CD4-positive, alpha-beta T cell (primary cell): ENCODE measurements around the gene MYO5C. TPM values are rescaled to one million over a fixed set of nuclear protein-coding genes. Genes with fewer than 3 reads are reported as not detected.

Experiments
- ATAC-seq: fragments of 200-7000 bp; cut with Tn5 transposase; one replicate; pipeline ENCODE4 v1.10.0; 2022; ENCODE audit warnings: mild to moderate bottlenecking; ENCODE audit not compliant: poor library complexity
- CTCF ChIA-PET: fragments of 350-600 bp; sonication (Branson Sonifier 250); formaldehyde crosslinking; loops from one replicate; lab custom pipeline; 2021; ENCODE audit warnings: antibody characterized with exemption, inconsistent platforms; lab: Charles Lee
- POLR2A ChIA-PET: fragments of 350-600 bp; sonication (Branson Sonifier 250); formaldehyde crosslinking; loops from one replicate; lab custom pipeline; 2021; ENCODE audit warnings: antibody characterized with exemption, inconsistent platforms; lab: Charles Lee
- DNase-seq, 14 experiments: peaks; one replicate each; pipeline ENCODE4 v3.0.0-alpha.2; 2013 to 2020; ENCODE audit warnings: mixed read lengths in 2 of 14
- H3K27ac ChIP-seq, 2 donors: one replicate each; pipeline versions ENCODE4 v1.5.1 to v1.7.0; 2013; ENCODE audit warnings: low read length in 2 of 2, low read depth in 1 of 2, mild to moderate bottlenecking in 1 of 2
- H3K27me3 ChIP-seq, 2 experiments: 1 replicate in 1 of 2; 2 replicates in 1 of 2; pipeline versions ENCODE4 v1.6.1 to v1.7.0; 2013; ENCODE audit warnings: low read length in 2 of 2, control low read depth in 1 of 2, mild to moderate bottlenecking in 1 of 2, moderate library complexity in 1 of 2; ENCODE audit not compliant: insufficient read depth in 2 of 2, control insufficient read depth in 1 of 2
- H3K36me3 ChIP-seq: one replicate; pipeline ENCODE4 v1.6.1; 2013; ENCODE audit warnings: low read length, control low read depth; ENCODE audit not compliant: insufficient read depth
- H3K4me1 ChIP-seq: one replicate; pipeline ENCODE4 v1.6.1; 2013; ENCODE audit warnings: low read length, control low read depth; ENCODE audit not compliant: insufficient read depth
- H3K4me3 ChIP-seq: one replicate; pipeline ENCODE4 v1.5.1; 2013; ENCODE audit warnings: mild to moderate bottlenecking, low read length, moderate library complexity
- H3K9me3 ChIP-seq, 2 experiments: 1 replicate in 1 of 2; 2 replicates in 1 of 2; pipeline versions ENCODE4 v1.6.1 to v1.7.0; 2013; ENCODE audit warnings: low read length in 2 of 2, mild to moderate bottlenecking in 2 of 2, control low read depth in 1 of 2, moderate library complexity in 1 of 2; ENCODE audit not compliant: control insufficient read depth in 1 of 2, insufficient read depth in 1 of 2
- H3K27ac Mint-ChIP-seq: one replicate; pipeline ENCODE4 v1.8.0; 2020; ENCODE audit warnings: mixed read lengths
- H3K27me3 Mint-ChIP-seq: one replicate; pipeline ENCODE4 v1.8.0; 2021; ENCODE audit warnings: mixed read lengths
- H3K36me3 Mint-ChIP-seq: one replicate; pipeline ENCODE4 v1.8.0; 2021; ENCODE audit warnings: low read depth, mixed read lengths
- H3K4me1 Mint-ChIP-seq: one replicate; pipeline ENCODE4 v1.8.0; 2021; ENCODE audit warnings: low read depth, mixed read lengths
- H3K4me3 Mint-ChIP-seq: one replicate; pipeline ENCODE4 v1.8.0; 2020; ENCODE audit warnings: mild to moderate bottlenecking, mixed read lengths
- H3K9me3 Mint-ChIP-seq: one replicate; pipeline ENCODE4 v1.8.0; 2020; ENCODE audit warnings: mixed read lengths
- CTCF ChIP-seq: fragments of 200-600 bp; IDR thresholded peaks from one replicate; pipeline ENCODE4 v1.8.0; 2022; ENCODE audit warnings: antibody characterized with exemption, mild to moderate bottlenecking
- intact Hi-C, 2 experiments: fragments of 100-400 bp; cut with DNase I in 1 of 2; cut with micrococcal nuclease in 1 of 2; formaldehyde crosslinking; loops; one replicate each; pipeline versions ENCODE4 v1.15.1 to v1.9.0; 2023 to 2025; cut with DNase I, micrococcal nuclease
- total RNA-seq, 174 experiments: library from RNA in 2 of 174; stranded (reverse) in 2 of 174; gene quantifications; one replicate each; pipeline ENCODE4 v1.2.3 and lab custom pipeline; 2021 to 2026

MYO5C gene
- total RNA-seq, 2 experiments from 2014 or later: 0.53 to 0.93 TPM

DNA sequence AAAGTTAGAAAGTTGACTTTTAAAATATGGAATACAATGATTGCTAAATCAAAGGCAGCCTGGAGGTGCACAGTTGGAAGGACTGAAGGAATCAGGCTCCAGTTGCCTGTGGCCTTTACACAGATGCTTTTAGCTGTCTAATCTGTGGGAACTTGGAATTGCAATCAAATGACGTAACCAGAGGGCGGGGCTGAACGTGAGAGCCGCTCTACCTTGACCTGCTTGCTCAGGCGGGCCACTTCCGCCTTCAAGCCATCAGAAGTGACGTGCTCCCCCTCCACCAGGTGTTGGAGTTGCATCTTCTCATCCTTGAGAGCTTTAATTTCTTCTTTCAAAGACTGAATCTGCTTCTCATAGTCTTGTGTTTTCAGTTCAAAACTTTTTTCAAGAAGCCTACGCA, 66.7 kb downstream of the MYO5C start:
- no peak overlapping the region for H3K27ac ChIP-seq
- TF ChIP-seq CTCF: no peak
- intact Hi-C loops: loop anchor here (5.0 kb wide), 4 partner anchors 47 to 342 kb away; no protein-coding TSS in a partner anchor
- Mint-ChIP-seq H3K4me1 (peaks cover 26% of the 10 kb centered on the region), H3K27me3 (no peaks in the 10 kb centered on the region), H3K9me3 (no peaks in the 10 kb centered on the region), H3K36me3 (no peaks in the 10 kb centered on the region), H3K27ac (no peak overlapping the region), H3K4me3 (no peak overlapping the region)
- ATAC-seq (no peak), DNase-seq (no peak)
- no peak overlapping the region for H3K4me3 ChIP-seq
- peaks cover 14% of the 10 kb centered on the region for H3K4me1 ChIP-seq
- CTCF ChIA-PET: interaction anchor here (2.1 kb wide), 1 partner anchor 50 kb away, joined by 13 read pairs; no protein-coding TSS in a partner anchor
- POLR2A ChIA-PET: interaction anchor here (2.2 to 2.5 kb wide), 2 partner anchors 49 to 50 kb away, joined by 9 to 12 read pairs; no protein-coding TSS in a partner anchor
- no peaks in the 10 kb centered on the region for H3K9me3 ChIP-seq
- no peaks in the 10 kb centered on the region for H3K36me3 ChIP-seq
- no peaks in the 10 kb centered on the region for H3K27me3 ChIP-seq

GRCh38 chr15:52227456-52227855, 68.1 kb downstream of the MYO5C start:
- Mint-ChIP-seq H3K36me3 (no peaks in the 10 kb centered on the region), H3K27ac (no peak overlapping the region), H3K9me3 (no peaks in the 10 kb centered on the region), H3K4me3 (no peak overlapping the region), H3K27me3 (no peaks in the 10 kb centered on the region), H3K4me1 (peaks cover 22% of the 10 kb centered on the region)
- no peak overlapping the region for H3K27ac ChIP-seq
- peaks cover 11% of the 10 kb centered on the region for H3K4me1 ChIP-seq
- no peaks in the 10 kb centered on the region for H3K36me3 ChIP-seq
- ATAC-seq (peak; percentile 99), DNase-seq (peak; percentile 40 to 88 (median 61))
- CTCF ChIA-PET: interaction anchor here (0.5 to 2.1 kb wide), 21 partner anchors 9 to 197 kb away, joined by 3 to 13 read pairs (median 3); no protein-coding TSS in a partner anchor
- intact Hi-C loops: loop anchor here (1.0 to 5.0 kb wide), 6 partner anchors 45 to 340 kb away; no protein-coding TSS in a partner anchor
- POLR2A ChIA-PET: interaction anchor here (0.7 to 2.2 kb wide), 8 partner anchors 9 to 63 kb away, joined by 3 to 12 read pairs (median 4); no protein-coding TSS in a partner anchor
- H3K27me3 ChIP-seq: no peaks in the 10 kb centered on the region
- no peak overlapping the region for H3K4me3 ChIP-seq
- TF ChIP-seq CTCF: peak; percentile 66
- H3K9me3 ChIP-seq: no peaks in the 10 kb centered on the region

DNA sequence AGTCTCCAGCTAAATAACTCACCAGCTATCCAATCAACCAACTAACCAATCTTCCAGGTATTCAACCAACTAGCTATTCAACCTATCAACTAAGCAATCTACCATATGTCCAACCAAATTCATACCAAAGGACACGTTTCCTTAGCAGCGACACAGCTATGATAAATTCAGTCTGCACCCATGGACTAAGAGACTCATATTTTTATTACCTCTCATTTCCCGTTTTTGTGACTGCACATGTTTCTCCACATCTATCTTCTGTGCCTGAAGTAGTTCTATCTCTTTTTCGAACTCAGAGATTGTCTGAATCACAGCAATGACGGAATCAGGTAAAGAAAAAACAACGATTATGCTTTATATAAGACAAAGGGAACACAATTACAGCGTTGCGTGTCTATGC, 70.4 kb downstream of the MYO5C start:
- no peaks in the 10 kb centered on the region for H3K36me3 ChIP-seq
- Mint-ChIP-seq H3K27ac (no peak overlapping the region), H3K4me1 (peaks cover 31% of the 10 kb centered on the region), H3K4me3 (no peak overlapping the region), H3K27me3 (no peaks in the 10 kb centered on the region), H3K36me3 (no peaks in the 10 kb centered on the region), H3K9me3 (no peaks in the 10 kb centered on the region)
- intact Hi-C loops: loop anchor here (5.0 kb wide), 4 partner anchors 43 to 338 kb away; no protein-coding TSS in a partner anchor
- no peak overlapping the region for H3K27ac ChIP-seq
- no peak overlapping the region for H3K4me3 ChIP-seq
- CTCF ChIA-PET: no interaction called here
- no peak for TF ChIP-seq CTCF
- no peaks in the 10 kb centered on the region for H3K27me3 ChIP-seq
- peaks cover 24% of the 10 kb centered on the region for H3K4me1 ChIP-seq
- ATAC-seq (no peak), DNase-seq (no peak)
- no peaks in the 10 kb centered on the region for H3K9me3 ChIP-seq
- POLR2A ChIA-PET: interaction anchor here (3.1 kb wide), 1 partner anchor 46 kb away, joined by 17 read pairs; no protein-coding TSS in a partner anchor
